Esophagus squamous epithelium (tissue), 4 donors: ENCODE results near the gene ATP2B3.

Experiments used
- POLR2A ChIP-seq, 4 donors: fragments of 450-650 bp; IDR thresholded peaks; one replicate each; pipeline ENCODE4 v1.6.1; 2017; ENCODE audit warnings: antibody characterized with exemption in 4 of 4, mild to moderate bottlenecking in 4 of 4, moderate library complexity in 3 of 4
- TF ChIP-seq, protein P1 (sequence below), 6 experiments: fragments of 450-650 bp in 4 of 6; fragments of 200-600 bp in 2 of 6; sonication (generic) in 2 of 6; IDR thresholded peaks; one replicate each; pipeline ENCODE4 v1.5.1; 2016 to 2019; ENCODE audit warnings: antibody characterized with exemption in 6 of 6, mild to moderate bottlenecking in 4 of 6, moderate library complexity in 4 of 6

DNA sequence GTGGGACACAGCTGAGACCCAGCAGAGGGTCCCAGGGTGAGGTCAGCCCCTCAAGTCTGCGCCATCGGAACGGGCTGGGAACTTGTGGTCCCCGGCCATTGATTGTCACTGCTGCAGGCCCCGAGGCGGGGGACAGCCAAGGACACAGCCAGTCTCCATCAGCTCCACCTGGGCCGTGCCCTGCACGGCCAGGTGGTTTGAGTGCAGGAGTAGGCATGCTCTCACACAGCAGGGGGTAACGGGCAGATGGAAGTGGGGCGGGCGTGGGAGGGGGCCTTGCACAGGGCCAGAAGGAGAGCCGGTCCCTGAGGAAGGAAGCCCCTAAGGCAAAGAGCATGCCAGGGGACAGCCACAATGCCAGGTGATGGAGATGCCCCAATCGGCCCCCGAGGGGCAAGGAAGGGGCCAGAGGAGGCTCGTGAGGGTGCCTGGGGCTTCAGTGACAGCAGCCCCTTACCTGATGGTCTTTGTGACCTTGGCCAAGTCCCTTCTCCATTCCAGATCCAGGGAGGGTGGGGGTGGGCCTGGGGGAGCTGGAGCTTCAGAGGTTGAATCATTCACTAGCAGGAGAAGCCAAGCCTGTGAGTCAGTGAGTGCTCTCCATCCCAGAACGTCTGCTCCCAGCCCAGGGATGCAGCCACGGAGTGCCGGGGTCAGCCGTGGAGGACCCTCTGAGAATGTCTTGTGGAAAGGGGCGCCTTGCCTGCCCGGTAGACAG, 2.3 kb downstream of the ATP2B3 start:
- TF ChIP-seq POLR2A (IDR thresholded peaks at IDR 0.05): no peak
- TF ChIP-seq, protein P1, sequence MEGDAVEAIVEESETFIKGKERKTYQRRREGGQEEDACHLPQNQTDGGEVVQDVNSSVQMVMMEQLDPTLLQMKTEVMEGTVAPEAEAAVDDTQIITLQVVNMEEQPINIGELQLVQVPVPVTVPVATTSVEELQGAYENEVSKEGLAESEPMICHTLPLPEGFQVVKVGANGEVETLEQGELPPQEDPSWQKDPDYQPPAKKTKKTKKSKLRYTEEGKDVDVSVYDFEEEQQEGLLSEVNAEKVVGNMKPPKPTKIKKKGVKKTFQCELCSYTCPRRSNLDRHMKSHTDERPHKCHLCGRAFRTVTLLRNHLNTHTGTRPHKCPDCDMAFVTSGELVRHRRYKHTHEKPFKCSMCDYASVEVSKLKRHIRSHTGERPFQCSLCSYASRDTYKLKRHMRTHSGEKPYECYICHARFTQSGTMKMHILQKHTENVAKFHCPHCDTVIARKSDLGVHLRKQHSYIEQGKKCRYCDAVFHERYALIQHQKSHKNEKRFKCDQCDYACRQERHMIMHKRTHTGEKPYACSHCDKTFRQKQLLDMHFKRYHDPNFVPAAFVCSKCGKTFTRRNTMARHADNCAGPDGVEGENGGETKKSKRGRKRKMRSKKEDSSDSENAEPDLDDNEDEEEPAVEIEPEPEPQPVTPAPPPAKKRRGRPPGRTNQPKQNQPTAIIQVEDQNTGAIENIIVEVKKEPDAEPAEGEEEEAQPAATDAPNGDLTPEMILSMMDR (IDR thresholded peaks at IDR 0.05): no peak
